KMS-11 (cell line): ENCODE data around the gene C16orf74.

ENCODE experiments used
- H2AFZ ChIP-seq: fragments of 200-600 bp; sonication (generic); 2 replicates; pipeline ENCODE4 v1.6.1; 2016; ENCODE audit warnings: antibody characterized with exemption, mixed run types, low read depth
- H3K27ac ChIP-seq: fragments of 200-600 bp; sonication (generic); 2 replicates; pipeline ENCODE4 v1.6.1; 2016; ENCODE audit warnings: mild to moderate bottlenecking, mixed run types
- H3K27me3 ChIP-seq: fragments of 200-600 bp; sonication (generic); 2 replicates; pipeline ENCODE4 v1.6.1; 2017; ENCODE audit warnings: mild to moderate bottlenecking, low read depth, mixed run types, moderate library complexity; ENCODE audit not compliant: insufficient read depth
- H3K36me3 ChIP-seq: fragments of 200-600 bp; sonication (generic); 2 replicates; pipeline ENCODE4 v1.6.1; 2017; ENCODE audit warnings: mild to moderate bottlenecking, mixed run types; ENCODE audit not compliant: insufficient read depth
- H3K4me1 ChIP-seq: fragments of 200-600 bp; sonication (generic); 2 replicates; pipeline ENCODE4 v1.6.1; 2016; ENCODE audit warnings: mild to moderate bottlenecking, low read depth, mixed run types; ENCODE audit not compliant: poor library complexity, severe bottlenecking
- H3K4me2 ChIP-seq: fragments of 200-600 bp; sonication (generic); 2 replicates; pipeline ENCODE4 v1.7.0; 2016; ENCODE audit warnings: mild to moderate bottlenecking, mixed run types
- H3K4me3 ChIP-seq: fragments of 200-600 bp; sonication (generic); IDR thresholded peaks from 2 replicates; pipeline ENCODE4 v1.6.1; 2017; ENCODE audit warnings: low read depth, low read length, mixed read lengths; ENCODE audit not compliant: insufficient read depth
- H3K79me2 ChIP-seq: fragments of 200-600 bp; sonication (generic); 2 replicates; pipeline ENCODE4 v1.6.1; 2016; ENCODE audit warnings: low read depth, mixed run types; ENCODE audit not compliant: insufficient read depth
- H3K9ac ChIP-seq: fragments of 200-600 bp; sonication (generic); 2 replicates; pipeline ENCODE4 v1.6.1; 2016; ENCODE audit warnings: mild to moderate bottlenecking, mixed run types
- H4K20me1 ChIP-seq: fragments of 200-600 bp; sonication (generic); 2 replicates; pipeline ENCODE4 v1.6.1; 2016; ENCODE audit warnings: mild to moderate bottlenecking, mixed run types; ENCODE audit not compliant: insufficient read depth
- TF ChIP-seq, protein P1 (sequence below): fragments of 200-600 bp; sonication (generic); conservative IDR thresholded peaks from 2 replicates; pipeline ENCODE4 v1.6.1; 2017; ENCODE audit warnings: low read depth, mild to moderate bottlenecking, antibody characterized with exemption, low read length, moderate library complexity, mixed read lengths

Gene C16orf74

DNA sequence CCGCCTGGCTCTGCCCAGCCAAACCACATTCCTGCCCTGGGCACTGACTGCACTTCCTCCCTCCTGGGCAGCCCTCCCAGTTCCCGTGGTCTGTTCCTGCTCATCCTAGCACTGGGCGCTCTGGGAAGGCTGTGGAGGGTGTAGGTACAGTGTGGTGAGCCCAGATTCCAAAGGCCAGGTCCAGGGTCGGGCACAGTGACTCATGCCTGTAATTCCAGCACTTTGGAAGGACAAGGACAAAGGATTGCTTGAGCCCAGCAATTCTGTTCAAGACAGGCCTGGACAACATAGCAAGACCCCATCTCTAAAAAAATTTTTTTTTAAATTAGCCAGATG lies 30.6 kb downstream of the C16orf74 start:
- TF ChIP-seq, protein P1, sequence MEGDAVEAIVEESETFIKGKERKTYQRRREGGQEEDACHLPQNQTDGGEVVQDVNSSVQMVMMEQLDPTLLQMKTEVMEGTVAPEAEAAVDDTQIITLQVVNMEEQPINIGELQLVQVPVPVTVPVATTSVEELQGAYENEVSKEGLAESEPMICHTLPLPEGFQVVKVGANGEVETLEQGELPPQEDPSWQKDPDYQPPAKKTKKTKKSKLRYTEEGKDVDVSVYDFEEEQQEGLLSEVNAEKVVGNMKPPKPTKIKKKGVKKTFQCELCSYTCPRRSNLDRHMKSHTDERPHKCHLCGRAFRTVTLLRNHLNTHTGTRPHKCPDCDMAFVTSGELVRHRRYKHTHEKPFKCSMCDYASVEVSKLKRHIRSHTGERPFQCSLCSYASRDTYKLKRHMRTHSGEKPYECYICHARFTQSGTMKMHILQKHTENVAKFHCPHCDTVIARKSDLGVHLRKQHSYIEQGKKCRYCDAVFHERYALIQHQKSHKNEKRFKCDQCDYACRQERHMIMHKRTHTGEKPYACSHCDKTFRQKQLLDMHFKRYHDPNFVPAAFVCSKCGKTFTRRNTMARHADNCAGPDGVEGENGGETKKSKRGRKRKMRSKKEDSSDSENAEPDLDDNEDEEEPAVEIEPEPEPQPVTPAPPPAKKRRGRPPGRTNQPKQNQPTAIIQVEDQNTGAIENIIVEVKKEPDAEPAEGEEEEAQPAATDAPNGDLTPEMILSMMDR = no peak
- no peaks in the 10 kb centered on the region for H4K20me1 ChIP-seq
- H3K4me3 ChIP-seq = no peak overlapping the region
- H2AFZ ChIP-seq = no peak overlapping the region
- no peak overlapping the region for H3K27ac ChIP-seq
- H3K4me1 ChIP-seq = peaks cover 9% of the 10 kb centered on the region
- H3K27me3 ChIP-seq = peaks cover 90% of the 10 kb centered on the region
- H3K4me2 ChIP-seq = no peak overlapping the region
- no peaks in the 10 kb centered on the region for H3K36me3 ChIP-seq
- no peak overlapping the region for H3K9ac ChIP-seq
- no peaks in the 10 kb centered on the region for H3K79me2 ChIP-seq

DNA sequence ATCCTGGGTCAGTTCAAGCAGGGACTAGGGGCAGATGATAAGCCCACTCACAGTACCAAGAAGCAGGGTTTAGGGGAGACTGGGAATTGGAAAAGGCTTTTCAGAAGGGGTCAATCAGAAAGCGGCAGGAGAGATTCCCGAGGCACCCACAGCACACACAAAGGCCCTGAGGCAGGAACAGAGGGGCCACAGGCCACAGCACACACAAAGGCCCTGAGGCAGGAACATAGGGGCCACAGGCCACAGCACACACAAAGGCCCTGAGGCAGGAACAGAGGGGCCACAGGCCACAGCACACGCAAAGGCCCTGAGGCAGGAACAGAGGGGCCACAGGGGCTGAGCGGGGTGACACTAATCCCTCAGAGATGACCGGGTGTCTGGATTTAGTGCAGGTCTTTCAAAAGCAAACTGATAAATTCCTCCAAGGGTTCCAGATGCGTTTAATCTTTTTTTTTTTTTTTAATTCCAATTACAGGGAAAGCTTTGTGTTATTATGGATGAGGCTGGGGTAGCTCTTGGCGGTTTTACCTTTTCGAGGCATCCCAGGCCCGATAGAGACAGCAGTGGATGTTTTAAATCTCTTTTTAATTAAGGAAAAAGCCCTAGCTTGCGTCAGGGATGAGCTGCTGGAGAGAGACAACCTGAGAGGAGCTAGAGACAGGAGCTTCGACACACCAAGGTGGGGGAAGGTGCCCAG lies 31.1 kb downstream of the C16orf74 start:
- TF ChIP-seq, protein P1 = no peak
- peaks cover 11% of the 10 kb centered on the region for H3K4me1 ChIP-seq
- H2AFZ ChIP-seq = no peak overlapping the region
- no peak overlapping the region for H3K4me3 ChIP-seq
- H4K20me1 ChIP-seq = no peaks in the 10 kb centered on the region
- no peak overlapping the region for H3K9ac ChIP-seq
- H3K79me2 ChIP-seq = no peaks in the 10 kb centered on the region
- H3K36me3 ChIP-seq = no peaks in the 10 kb centered on the region
- H3K27ac ChIP-seq = no peak overlapping the region
- no peak overlapping the region for H3K4me2 ChIP-seq
- peaks cover 88% of the 10 kb centered on the region for H3K27me3 ChIP-seq

DNA sequence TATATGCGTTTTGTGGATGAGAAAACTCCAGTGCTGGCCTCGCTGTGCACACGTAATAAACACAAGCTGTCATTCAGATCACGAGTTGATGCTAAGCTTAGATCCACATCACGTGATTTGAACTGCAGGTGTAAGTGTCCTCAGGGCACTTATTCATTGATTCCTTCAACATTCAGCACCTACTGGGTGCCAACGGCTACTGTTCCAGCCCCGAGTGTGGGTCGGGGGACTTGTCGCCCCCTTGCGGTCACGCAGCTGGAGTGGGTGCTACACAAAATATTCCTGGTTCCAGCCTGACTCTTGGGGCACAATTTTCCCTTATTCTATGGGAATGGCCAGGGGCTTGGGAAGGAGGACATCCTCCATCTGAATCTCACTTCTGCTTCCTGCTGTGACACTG lies 32.2 kb downstream of the C16orf74 start:
- Histone ChIP-seq H3K4me2 (no peak overlapping the region), H4K20me1 (no peaks in the 10 kb centered on the region)

DNA sequence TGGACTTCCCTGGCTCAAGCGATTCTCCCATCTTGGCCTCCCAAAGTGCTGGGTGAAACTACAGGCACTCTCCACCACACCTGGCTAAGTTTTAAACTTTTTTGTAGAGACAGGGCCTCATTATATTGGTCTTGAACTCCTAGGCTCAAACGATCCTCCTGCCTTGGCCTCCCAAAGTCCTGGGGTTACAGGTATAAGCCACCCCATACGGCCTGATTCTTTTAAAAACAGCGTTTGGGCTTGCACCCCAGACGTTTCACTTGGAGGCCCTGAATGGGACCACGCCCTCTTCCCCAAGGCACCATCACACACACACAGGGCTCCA lies 32.8 kb downstream of the C16orf74 start:
- Histone ChIP-seq H3K27ac (no peak overlapping the region), H3K4me2 (no peak overlapping the region), H3K9ac (no peak overlapping the region), H2AFZ (no peak overlapping the region), H3K27me3 (peaks cover 87% of the 10 kb centered on the region), H3K79me2 (no peaks in the 10 kb centered on the region), H3K4me3 (no peak overlapping the region), H3K4me1 (peaks cover 11% of the 10 kb centered on the region), H4K20me1 (no peaks in the 10 kb centered on the region), H3K36me3 (no peaks in the 10 kb centered on the region)
- TF ChIP-seq, protein P1 = no peak; the same call in 1 of the 2 replicates

More for the DNA sequence above, 32.2 kb downstream of the C16orf74 start:
- Histone ChIP-seq H3K27me3 (peaks cover 87% of the 10 kb centered on the region), H3K27ac (no peak overlapping the region), H3K9ac (no peak overlapping the region), H3K36me3 (no peaks in the 10 kb centered on the region), H3K4me1 (peaks cover 11% of the 10 kb centered on the region), H3K79me2 (no peaks in the 10 kb centered on the region), H2AFZ (no peak overlapping the region), H3K4me3 (no peak overlapping the region)
- TF ChIP-seq, protein P1 = peak; percentile 67
